Measurements from ENCODE around the gene CROCC2.

Gene CROCC2

GRCh38 chr2:240918258-240919091 lies 12.3 kb downstream of the CROCC2 start:
- no peak for DNase-seq (ENCODE audit: low spot score)
- TF ChIP-seq CTCF (IDR thresholded peaks at IDR 0.05; ENCODE audit: borderline replicate concordance, control extremely low read depth, extremely low read depth, insufficient read depth, missing control alignments), result no peak
- in situ Hi-C loops (cut with MboI; ENCODE audit: low sequenced_read_pairs, unreplicated experiment), result no loop called here

GRCh38 chr2:240919161-240919781 lies 13.1 kb downstream of the CROCC2 start:
- DNase-seq (ENCODE audit: low spot score), result no peak
- TF ChIP-seq CTCF (IDR thresholded peaks at IDR 0.05; ENCODE audit: borderline replicate concordance, control extremely low read depth, extremely low read depth, insufficient read depth, missing control alignments), result no peak

GRCh38 chr2:240919786-240920782 lies 13.9 kb downstream of the CROCC2 start:
- DNase-seq (ENCODE audit: low spot score), result no peak
- in situ Hi-C loops (cut with MboI; ENCODE audit: low sequenced_read_pairs, unreplicated experiment), result no loop called here
- no peak for TF ChIP-seq CTCF (IDR thresholded peaks at IDR 0.05; ENCODE audit: borderline replicate concordance, control extremely low read depth, extremely low read depth, insufficient read depth, missing control alignments)

More at GRCh38 chr2:240919161-240919781, 13.1 kb downstream of the CROCC2 start:
- in situ Hi-C loops (cut with MboI; ENCODE audit: low sequenced_read_pairs, unreplicated experiment), result no loop called here

- DNase-seq (ENCODE audit: low spot score), result no peak
- in situ Hi-C loops (cut with MboI; ENCODE audit: low sequenced_read_pairs, unreplicated experiment), result no loop called here
- no peak for TF ChIP-seq CTCF (IDR thresholded peaks at IDR 0.05; ENCODE audit: borderline replicate concordance, control extremely low read depth, extremely low read depth, insufficient read depth, missing control alignments)
These were observed 14.7 kb downstream of the CROCC2 start for GRCh38 chr2:240920783-240921231.

GRCh38 chr2:240921311-240921994 lies 15.3 kb downstream of the CROCC2 start:
- in situ Hi-C loops (cut with MboI; ENCODE audit: low sequenced_read_pairs, unreplicated experiment), result no loop called here
- DNase-seq (ENCODE audit: low spot score), result no peak
- no peak for TF ChIP-seq CTCF (IDR thresholded peaks at IDR 0.05; ENCODE audit: borderline replicate concordance, control extremely low read depth, extremely low read depth, insufficient read depth, missing control alignments)

- TF ChIP-seq CTCF (IDR thresholded peaks at IDR 0.05; ENCODE audit: borderline replicate concordance, control extremely low read depth, extremely low read depth, insufficient read depth, missing control alignments), result no peak
- in situ Hi-C loops (cut with MboI; ENCODE audit: low sequenced_read_pairs, unreplicated experiment), result no loop called here
- DNase-seq (ENCODE audit: low spot score), result no peak
These were observed 15.8 kb downstream of the CROCC2 start for GRCh38 chr2:240921995-240922244.
